Inferior parietal cortex (tissue), 1 donor: Measurements from ENCODE around the gene CA11.
"Not testable (repeated sequence)": the region's sequence is repeated elsewhere in the genome, so short reads cannot be mapped to it uniquely, and the experiment has no call there.

Source experiments
- DNase-seq: peaks from one replicate; pipeline ENCODE4 v3.0.0-alpha.2; 2016; ENCODE audit errors: extremely low spot score

The CA11 gene

DNA sequence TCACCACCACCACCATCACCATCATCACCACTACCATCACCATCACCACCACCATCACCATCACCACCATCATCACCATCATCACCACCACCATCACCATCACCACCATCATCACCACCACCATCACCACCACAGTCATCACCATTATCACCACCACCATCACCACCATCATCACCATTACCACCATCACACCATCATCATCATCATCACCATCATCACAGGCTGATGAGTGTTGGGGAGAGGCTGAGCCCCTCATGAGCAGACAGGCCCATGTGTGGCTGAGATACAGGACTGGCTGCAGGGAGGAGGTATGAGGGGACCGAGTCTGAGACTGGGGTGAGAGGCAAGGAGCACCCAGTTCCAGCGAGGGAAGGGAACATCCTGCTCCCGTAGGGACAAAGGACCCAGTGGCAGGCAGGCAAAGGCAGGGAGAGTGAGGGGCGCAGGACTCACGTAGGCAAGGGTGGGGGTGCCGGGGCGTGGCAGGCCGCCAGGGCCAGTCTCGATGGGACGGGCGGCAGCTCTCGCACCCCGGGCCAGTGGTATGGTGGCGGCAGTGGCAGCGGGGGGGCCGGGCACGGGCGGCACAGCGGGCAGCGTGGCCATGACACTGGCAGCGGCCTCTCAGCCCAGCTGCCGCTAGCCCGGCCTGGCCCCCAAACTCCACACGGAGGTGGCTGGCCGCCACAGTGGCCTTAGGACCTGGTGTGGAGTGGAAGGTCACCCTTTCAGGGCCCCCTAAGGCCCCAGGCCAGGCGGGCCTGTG lies 24.1 kb upstream of the CA11 start:
- DNase-seq: no peak

DNA sequence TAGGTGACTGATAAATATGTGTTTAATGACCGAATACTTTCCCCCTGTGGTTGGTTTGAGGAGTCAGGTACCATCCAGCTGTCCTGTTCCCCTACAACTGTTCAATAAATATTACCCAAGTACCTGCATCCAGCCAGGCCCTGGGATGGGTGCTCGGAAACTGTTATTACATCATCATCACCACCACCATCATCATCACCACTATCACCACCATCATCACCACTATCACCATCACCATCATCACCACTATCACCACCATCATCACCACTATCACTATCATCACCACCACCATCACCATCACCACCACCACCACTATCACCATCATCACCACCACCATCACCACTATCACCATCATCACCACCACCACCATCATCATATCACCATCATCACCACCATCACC lies 22.8 kb upstream of the CA11 start:
- no peak for DNase-seq

DNA sequence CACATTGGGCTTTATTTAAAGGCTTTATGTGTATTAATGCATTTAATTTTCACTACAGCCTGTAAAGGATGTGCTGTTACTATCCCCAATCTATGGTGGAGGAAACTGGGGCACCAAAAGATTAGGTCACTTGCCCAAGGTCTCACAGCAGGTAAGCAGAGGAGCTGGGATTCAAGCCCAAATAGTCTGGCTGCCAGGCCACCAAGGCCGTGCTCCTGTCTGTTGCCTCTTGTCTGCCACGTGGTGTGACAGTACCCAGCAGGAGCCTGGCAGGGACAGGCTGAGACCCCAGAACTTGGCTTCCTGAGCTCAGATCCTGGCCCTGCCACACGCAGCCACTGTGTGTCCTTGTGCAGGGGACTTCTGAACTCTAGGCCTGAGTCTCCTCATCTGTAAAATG lies 22.3 kb upstream of the CA11 start:
- DNase-seq: no peak

DNA sequence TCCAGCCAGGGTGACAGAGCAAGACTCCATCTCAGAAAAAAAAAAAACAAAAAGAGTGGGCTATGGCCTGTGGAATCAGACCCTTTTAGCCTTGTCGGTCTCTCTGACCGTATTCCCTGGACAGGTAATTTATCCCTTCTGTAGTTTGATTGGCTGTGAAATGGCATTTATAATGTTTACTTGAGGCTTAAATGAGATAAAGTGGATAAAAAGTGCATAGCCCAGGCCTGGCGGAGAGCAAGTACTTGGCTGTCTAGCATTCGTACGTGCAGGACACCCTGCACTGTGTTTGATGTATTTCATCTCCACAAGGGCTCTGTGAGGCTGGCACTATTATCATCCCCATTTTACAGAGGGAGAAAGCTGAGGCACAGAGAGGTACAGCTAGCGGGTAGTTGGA lies 19.8 kb upstream of the CA11 start:
- DNase-seq: no peak

DNA sequence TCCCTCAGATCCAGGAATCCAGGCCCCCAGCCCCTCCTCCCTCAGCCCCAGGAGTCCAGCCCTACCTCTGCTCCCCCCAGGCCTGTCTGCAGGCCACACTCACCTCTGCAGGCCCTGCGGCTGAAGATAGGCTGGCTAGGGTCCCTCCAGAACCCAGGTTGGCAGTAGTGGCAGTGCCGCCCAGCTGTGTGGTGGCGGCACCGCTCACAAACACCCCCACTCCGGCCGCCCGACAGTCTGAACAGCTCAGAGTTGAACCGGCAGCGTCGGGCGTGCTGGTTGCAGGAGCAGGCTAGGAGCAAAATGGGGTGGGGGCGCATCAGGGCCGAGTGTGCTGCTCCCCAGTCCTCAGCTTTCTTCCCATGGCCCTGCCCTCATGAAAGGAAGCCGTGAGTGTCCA lies 18.5 kb upstream of the CA11 start:
- no peak for DNase-seq

DNA sequence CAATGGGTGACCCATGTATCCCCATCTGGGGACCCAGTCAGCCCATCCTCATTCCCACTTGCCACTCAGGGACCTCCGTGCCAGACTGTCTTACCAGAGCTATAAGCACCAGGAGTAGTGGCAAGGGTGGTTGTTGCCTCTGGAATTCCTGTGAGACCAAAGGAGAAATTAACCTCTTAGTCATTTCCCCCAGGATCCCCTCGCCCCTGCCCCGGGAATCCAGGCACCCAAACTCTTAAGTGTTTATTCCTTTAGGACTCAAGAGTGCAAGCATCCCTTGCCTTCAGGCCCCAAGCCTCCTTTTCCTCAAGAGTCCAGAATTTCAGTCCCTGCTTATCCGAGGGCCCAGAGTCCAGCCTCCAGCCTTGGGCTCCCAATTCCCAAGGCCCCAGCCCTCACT lies 17.7 kb upstream of the CA11 start:
- no peak for DNase-seq

DNA sequence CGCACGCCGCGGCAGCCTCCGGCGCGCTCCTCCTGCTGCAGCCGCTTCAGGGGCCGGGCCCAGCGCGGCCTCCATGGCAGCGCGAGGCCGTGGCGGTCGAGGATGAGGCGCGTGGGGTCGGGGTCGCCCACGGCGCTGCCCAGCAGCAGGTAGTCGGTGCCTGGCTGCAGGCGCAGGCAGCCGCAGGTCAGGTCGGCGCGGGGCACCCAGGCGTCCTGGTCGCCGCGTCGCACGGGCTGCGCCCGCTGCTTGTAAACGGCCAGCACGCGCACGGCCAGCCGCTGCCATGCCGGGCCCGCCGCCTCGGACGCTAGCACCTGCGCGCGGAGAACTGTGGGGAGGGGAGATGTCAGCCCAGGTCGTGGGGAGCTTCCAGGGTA lies 15.7 kb upstream of the CA11 start:
- DNase-seq: no peak

DNA sequence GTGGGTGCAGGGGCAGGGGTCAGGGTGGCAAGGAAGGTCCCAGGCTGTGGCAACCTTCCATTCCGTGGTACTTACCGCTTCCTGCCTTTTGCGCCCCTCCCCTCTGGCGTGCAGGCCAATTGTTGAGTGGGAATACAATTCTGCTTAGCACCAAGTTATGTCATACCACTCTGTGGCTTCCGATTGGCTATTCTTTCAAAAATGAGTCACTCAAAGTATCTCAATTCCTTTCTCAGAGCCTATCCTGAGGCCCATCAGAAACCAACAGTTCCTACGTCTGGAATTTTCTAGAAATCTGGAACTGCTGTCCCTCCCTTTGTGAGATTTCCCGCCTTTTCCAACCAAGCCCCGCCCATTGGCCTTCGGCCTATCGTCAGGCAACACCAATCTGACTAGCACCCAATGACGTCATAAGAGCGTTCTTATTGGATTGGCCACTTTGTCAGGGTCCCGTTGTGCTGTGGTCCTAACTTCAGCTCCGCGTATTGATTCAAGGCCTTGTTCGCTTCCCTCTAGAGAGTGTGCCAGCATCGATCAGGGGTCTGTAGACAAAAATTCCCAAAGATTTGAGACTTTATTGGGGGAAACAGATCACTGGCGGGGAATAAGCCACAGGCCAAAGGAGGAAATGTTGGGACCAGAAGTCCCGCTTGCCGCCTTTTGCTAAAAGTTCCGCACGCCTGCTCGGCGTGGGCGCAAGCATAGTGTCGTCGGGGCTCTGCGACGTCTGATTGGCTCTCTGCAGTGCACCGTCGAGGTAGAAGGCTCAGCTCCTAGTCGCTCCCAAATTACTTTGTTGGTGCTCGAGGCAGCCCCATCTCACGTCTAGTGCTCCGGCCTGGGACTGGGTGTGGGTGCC lies 15.1 kb upstream of the CA11 start:
- peak; percentile 88 for DNase-seq

DNA sequence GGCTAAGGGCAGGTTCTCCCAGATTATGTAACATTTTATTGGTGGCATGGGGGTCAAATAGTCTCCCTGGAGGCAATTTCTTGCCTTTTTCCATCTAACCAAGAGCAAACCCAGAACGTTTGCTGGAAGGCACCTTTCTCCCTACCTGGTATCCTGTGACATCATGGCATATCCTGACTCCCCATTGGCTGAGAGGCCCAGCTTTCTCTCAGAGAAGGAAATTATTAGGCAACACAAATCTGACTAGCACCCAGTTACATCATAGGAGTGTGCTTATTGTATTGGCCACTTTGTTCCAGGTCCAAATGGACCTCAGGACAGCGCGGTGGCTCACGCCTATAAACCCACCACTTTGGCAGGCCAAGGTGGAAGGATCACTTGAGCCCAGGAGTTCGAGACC lies 13.8 kb upstream of the CA11 start:
- DNase-seq: no peak

DNA sequence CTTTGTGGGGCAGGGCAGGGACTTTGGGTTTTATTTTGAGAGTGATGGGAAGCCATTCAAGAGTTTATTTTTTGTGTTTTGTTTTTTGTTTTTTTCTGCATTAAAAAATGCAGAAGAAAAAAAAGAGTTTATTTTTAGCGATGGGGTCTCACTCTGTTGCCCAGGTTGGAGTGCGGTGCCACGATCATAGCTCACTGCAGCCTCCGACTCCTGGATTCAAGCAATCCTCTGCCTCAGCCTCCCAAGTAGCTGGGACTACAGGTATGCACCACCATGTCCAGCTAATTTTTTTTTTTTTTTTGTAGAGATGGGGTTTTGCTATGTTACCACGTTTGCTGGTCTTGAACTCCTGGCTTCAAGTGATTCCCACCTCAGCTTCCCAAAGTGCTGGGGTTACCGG lies 12.5 kb upstream of the CA11 start:
- no peak for DNase-seq

DNA sequence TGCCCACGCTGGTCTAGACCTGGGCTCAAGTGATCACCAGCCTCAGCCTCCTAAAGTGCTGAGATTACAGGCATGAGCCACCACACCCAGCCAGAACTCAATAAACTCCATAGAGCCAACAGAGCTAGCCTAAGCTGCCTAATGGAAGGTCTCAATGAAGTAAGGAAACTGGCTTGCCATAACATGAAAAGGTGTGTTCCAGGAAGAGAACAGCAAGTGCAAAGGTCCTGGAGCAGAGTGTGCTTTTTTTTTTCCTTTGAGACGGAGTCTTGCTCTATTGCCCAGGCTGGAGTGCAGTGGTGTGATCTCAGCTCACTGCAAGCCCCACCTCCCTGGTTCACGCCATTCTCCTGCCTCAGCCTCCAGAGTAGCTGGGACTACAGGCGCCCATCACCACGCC lies 11.8 kb upstream of the CA11 start:
- DNase-seq: not testable (repeated sequence)

DNA sequence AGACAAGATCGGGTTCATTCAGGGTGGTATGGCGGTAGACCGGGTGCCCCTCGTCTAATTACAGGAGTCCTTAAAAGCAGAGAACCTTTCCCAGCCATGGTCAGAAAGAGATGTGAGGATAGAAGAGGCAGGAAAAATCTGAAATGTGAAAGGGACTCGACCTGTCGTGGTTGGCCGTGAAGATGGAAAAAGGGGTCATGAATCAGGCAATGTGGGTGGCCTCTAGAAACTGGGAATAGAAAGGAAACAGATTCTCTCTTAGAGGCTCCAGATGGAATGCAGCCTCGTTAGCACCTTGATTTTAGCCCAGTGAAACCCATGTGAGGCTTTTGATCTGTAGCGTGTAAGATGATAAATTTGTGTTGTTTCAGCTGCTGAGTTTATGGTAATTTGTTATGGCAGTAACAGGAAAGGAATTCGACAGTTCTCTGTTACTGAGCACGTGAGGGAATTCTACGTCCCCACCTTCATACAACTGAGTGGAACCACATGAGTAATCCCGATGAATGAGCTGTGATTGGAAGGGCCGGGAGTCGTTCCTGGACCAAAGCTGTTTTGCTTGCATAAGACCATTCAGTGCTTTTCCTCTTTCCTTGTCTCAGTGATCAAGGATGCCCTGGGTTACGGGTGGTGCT lies 11.0 kb upstream of the CA11 start:
- DNase-seq: no peak

DNA sequence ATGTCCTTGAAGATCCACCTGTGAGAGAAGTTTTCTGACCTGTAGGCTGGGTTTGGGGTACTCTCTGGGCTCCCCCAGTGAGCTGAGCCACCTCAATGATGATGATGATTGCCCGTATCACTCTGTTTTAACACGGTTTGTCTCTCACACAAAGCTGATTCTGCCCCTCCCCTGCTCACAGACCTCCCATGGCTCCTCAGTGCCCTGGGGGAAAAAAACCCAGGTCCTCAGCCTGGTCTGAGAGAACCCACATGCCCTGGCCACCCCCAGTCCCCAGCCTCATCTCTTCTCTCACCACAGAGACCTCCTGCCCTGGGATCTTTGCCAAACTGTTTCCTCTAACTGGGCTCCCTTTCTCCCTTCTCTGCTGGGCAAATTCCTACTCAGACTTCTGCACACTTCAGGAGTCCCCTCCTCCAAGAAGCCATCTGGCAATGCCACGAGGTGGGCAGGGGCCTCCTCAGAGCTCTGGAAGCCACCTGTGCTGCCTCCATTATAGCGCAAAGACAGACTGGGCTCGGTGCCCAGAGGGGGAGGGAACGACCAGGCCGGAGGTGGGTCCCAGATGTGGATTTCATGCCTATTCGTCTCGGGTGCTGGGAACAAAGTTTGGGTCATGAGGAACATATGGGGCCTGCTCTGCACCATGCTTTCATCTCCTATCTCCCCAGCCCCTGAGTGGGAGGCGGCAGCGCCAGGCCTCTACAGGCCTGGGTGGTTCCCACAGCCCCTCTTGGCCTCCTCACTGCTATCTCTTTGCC lies 8.5 kb upstream of the CA11 start:
- DNase-seq: no peak

DNA sequence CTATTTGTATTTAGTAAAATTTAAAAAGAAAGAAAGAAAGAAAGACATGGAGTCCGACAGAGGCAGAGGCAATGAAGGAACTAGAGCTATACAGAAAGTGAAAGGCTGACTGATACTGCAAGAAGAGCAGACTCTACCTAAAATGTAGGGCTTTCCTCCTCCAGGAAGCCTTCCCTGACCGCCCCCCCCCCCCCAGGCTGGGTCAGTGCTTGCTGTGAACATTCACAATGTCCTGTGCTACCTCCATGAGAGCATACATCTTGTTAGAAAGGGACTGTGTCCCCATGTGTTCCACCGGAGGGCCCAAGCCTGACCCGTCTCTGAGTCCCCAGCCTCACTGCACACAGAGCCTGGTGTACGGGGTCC lies 5.7 kb upstream of the CA11 start:
- DNase-seq: no peak

DNA sequence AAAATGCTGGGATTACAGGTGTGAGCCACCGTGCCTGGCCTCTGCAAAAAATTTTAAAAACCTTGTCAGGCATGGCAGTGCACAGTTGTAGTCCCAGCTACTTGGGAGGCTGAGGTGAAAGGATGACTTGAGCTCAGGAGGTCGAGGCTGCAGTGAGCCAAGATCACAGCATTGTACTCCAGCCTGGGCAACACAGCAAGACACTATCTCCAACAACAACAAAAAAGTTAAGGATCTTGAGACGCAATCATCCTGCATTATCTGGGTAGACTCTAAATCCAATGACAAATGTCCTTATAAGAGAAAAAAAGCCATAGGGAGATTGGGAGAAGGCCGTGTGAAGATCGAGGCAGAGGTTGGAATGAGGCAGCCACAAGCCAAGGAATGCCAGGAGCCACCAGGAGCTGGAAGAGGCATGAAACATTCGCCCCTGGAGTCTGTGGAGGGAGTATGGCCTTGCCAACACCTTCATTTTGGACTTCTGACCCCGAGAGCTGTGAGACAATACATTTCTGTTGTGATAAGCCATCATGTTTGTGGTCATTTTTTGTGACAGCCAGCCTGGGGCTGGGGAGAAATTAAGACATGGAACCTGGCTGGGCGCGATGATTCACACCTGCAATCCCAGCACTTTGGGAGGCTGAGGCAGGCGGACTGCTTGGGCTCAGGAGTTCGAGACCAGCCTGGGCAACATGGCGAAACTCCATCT lies 5.1 kb upstream of the CA11 start:
- DNase-seq: no peak

DNA sequence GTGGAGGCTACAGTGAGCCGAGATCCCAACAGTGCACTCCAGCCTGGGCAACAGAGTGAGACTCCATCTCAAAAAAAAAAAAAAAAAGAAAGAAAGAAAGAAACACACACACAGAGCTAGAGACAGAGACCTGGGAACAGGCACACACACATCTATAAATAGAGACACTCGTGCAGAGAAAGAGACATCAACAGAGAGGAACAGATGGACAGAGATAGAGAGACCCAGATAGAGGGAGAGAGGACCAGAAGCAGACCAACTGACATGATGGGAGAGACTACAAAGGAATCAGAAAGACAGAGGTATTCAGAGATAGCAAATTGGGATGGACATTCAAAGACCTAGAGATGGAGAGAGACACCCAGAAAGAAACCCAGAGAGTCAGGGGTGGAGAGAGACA lies 2.1 kb upstream of the CA11 start:
- DNase-seq: no peak

DNA sequence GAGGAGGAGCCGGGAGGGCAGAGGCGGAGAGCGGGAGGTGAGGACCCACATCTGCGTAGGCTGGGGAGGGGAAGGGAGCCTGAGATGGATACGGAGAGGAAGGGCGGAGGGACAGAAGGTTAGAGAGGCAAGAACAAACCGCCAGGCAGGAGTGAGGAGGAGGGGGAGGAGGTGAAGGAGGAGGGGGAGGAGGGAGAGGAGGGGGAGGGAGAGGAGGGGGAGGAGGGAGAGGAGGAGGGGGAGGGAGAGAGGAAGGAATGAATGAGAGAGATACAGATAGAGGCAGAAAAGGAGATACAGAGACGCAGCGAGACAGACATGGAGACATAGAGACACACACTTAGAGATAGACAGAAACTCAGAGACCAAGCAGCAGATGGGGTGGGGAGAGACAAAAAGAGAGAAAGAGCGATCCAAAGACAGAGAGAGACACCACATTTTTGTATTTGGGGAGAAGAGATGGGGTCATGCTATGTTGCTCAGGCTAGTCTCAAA lies 782 bp upstream of the CA11 start:
- DNase-seq: no peak

DNA sequence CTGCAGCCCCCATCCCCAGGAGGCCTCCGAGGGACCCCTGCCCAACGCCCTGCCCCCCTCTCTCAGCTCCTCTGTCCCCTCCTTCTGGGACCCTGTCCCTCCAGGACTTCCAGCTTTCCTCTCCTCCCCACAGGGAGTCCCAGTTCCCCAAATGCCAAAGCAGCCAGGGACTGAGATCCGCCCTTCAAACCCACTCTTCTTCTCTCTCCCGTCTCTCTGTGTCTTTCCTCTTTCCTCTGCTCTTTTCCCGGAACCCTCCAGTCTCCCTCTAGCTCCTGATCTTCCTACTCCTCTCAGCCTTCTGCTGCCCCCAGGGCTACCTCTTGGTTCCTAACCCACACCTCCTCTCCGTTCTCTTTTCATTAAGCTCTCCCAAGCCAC lies 377 bp downstream of the CA11 start:
- no peak for DNase-seq

DNA sequence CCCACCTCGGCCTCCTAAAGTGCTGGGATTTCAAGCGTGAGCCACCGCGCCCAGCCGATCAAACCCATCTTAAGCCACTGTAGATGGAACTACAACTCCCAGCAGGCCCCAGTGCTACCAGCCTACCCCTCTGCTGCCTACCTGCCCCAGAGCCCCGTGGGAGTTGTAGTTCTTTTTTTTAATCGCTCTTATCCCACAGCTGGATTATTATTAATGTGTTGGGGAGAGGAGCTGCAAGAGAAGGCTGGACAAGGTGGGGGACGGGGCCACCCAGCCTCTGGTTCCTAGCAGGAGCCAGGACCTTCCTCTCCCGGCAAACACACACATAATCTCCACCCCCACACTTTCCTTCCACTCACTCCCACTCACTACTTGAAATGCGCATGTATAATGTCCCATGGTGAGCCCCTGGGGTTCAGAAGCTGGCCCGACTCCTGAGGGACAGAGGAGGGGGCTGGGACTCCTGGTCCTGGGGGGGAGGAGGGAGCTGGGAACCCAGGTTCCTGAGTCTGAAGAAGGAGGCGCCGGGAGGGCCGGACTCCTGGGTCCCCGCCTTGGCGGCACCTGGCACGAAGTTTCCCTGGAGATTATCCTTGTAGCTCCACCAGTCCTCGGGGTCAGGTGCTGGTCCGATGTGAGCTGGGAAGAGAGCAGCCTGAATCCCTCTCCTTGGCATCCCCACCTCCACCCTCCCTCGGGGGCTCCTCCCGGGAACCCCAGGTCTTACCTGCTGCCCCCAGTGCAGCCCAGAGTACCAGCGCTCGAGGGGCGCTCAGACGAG lies 958 bp downstream of the CA11 start:
- peak; percentile 86 for DNase-seq

DNA sequence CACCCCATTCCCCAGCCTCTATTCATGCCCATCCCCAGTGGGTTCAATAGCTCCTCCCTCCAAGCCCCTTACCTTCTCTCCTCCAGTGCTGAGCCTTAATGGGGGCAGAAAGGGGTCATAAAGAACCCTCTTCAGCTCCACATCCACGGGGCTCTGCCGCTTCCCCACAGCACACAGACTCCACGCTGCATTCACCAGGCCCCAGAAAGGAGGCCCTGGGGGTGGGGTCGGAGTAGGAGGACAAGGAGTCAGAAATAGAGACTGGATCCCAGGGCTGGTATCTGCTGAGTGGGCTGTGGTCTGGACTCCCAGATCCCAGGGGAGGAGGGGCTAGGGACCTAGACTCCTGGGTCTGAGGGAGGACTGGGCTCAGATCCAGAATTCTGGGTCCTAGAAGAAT lies 1.6 kb downstream of the CA11 start:
- DNase-seq: no peak

DNA sequence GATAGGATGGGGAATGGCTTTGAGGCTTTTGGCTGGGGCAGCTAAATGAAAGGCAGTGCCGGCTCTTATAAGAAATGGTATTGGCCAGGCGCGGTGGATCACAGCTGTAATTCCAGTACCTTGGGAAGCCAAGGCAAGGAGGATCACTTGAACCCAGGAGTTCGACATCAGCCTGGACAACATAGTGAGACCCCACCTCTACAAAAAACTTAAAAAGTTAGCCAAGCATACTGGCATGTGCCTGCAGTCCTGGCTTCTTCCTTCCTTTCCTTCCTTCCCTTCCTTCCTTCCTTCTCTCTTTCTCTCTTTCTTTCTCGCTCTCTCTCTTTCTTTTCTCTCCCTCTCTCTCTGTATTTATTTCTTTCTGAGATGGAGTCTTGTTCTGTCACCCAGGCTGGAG lies 3.1 kb downstream of the CA11 start:
- no peak for DNase-seq
